ENCODE measurements around the gene CCT8. TPM values are rescaled to one million over a fixed set of nuclear protein-coding genes. Genes with fewer than 3 reads are reported as not detected.

The CCT8 gene
- polyA plus RNA-seq, 2 donors: 77.7 to 109 TPM

DNA sequence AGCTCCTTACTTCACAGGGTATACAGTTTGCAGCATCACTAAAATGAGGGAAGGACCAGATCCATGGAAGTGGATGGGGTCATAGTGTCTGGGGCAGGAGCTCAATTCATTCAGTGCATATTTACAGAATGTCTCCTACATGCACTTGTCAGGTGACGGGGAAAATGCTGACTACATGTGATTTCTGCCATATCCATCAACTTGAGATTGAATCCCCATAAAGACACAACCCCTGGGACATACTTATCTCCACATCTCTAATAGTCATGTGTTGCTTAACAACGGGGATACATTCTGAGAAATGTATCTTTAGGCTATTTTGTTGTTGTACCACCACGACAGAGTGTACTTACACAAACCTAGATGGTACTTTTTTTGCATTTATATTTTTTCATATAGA, 66.3 kb downstream of the CCT8 start:
- no peak overlapping the region for H3K4me3 ChIP-seq (ENCODE audit: low read depth in 1 of 2, low read length in 2 of 2)
- 88 to 89% methylated on average over 3 of the region's 3 CpGs for WGBS, 2 donors
- H3K27me3 ChIP-seq (ENCODE audit: control insufficient read depth in 1 of 2, insufficient read depth in 2 of 2, low read length in 2 of 2): no peaks in the 10 kb centered on the region
- no peak overlapping the region for H3K27ac ChIP-seq (ENCODE audit: low read depth in 2 of 2, low read length in 1 of 2)
- H3K9me3 ChIP-seq (ENCODE audit: control insufficient read depth in 2 of 2, insufficient read depth in 1 of 2, low read depth in 1 of 2, low read length in 1 of 2): no peaks in the 10 kb centered on the region
- H3K4me1 ChIP-seq (ENCODE audit: control insufficient read depth in 2 of 2, insufficient read depth in 2 of 2, low read length in 1 of 2): no peaks in the 10 kb centered on the region
- H3K36me3 ChIP-seq (ENCODE audit: control insufficient read depth in 2 of 2, insufficient read depth in 2 of 2, low read length in 1 of 2): no peaks in the 10 kb centered on the region

Other genes starting within 250 kb of the CCT8 start
- 1 to 10 TPM; 3.4 to 5.0 TPM for gene LTN1, start 80.8 kb downstream of the CCT8 start, polyA plus RNA-seq
- gene RWDD2B, start 54.3 kb downstream of the CCT8 start, polyA plus RNA-seq: 1 to 10 TPM; 8.7 to 9.7 TPM
- gene USP16, start 49.0 kb downstream of the CCT8 start, polyA plus RNA-seq: 10 to 100 TPM; 14.0 to 22.9 TPM
- gene MAP3K7CL, start 57.0 kb upstream of the CCT8 start, polyA plus RNA-seq: 1 to 10 TPM; 2.1 to 4.0 TPM
- gene BACH1, start 225.3 kb upstream of the CCT8 start, polyA plus RNA-seq: 1 to 10 TPM; 6.2 to 9.6 TPM